Activated CD4-positive, alpha-beta T cell treated with anti-CD3 and anti-CD28 coated beads, Interleukin-2, amount 50 U/mL, for 1 hour (primary cell): Measurements from ENCODE around the gene EVA1B.

Experiments used
- DNase-seq: peaks from one replicate; pipeline ENCODE4 v3.0.0-alpha.2; 2020

EVA1B gene

GRCh38 chr1:36323636-36324352 is at the start of gene EVA1B:
TSS of gene EVA1B (minus strand) at chr1:36323645. CDS start at chr1:36323037, 608 bp downstream.
- DNase-seq = peak; percentile 20

DNA sequence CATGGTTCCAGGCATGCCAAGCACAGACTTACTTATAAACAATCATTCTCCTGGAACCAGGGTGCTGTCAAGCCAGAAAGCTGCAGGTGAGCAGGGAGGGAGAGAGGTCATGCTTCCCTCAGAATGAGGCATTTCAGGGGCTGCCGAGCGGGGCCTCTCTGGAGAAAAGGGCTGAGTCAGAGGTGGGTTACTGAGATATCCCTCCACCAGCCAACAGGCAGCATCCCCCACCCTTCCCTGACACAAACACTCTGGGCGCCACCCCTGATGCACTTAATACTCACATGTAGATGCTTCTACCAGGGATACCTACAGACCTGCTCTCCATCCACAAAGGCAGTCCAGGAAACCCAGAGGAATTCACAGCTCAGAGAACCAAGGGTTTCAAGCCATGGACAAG is 49.2 kb upstream of the EVA1B start:
- DNase-seq = no peak

DNA sequence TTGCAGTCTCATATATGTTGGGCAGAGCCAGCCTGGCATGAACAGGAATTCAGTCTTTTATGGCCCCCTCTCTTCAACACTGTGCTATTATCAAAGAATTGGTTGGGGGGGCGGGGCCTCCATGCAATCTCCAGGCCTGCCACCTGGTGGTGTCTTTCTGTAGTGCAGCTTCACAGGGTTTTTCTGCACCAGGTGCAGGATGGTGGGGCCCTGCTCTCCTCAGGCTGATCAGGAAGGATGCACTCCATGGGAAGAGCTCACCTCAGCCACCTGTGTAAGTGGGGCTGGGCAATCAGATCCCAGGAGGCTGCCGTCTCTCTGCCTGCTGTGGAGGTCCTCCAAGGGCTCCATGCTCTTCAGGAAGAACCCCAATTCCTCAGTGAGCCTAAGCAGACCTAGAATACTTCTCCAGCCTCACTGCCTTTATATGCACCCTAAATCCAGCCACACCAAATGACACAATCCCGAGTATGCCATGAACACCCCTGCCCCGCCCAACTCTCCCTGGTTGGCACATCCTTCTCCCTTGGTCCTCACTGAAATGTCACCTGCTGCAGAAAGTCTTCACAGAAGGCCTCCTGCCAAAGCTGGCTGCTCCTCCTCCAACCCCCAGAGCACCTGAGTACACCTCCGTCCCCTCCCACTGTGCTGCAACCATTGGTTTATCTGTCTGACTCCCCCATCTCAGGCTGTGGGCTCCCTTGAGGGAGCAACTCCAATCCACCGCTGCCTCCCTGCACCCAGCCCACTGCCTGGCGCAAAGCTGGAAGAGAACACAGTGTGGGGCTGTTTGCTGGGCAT is 45.8 kb upstream of the EVA1B start:
- DNase-seq = peak; percentile 86

- DNase-seq = no peak
Observed at GRCh38 chr1:36367798-36368197, 44.4 kb upstream of the EVA1B start.

DNA sequence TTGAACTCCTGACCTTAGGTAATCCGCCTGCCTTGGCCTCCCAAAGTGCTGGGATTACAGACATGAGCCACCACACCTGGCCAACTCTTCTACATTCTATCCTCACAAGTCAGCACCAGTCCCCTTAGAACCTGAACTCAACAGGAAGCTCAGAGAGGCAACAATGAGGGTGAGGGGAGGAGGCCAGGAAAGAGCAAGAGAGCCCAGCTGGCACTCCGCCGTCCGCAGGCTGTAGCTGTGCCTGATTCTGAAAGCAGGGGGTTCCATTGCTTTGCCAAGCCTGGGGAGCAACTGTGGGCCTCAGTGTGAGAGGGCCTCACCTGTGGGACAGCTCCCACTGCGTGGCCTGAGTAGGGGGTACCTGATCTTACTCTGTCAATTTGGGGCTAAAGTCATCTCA is 43.6 kb upstream of the EVA1B start:
- peak; percentile 30 for DNase-seq

- peak; percentile 51 for DNase-seq
Observed at GRCh38 chr1:36366091-36366661, 42.7 kb upstream of the EVA1B start.

DNA sequence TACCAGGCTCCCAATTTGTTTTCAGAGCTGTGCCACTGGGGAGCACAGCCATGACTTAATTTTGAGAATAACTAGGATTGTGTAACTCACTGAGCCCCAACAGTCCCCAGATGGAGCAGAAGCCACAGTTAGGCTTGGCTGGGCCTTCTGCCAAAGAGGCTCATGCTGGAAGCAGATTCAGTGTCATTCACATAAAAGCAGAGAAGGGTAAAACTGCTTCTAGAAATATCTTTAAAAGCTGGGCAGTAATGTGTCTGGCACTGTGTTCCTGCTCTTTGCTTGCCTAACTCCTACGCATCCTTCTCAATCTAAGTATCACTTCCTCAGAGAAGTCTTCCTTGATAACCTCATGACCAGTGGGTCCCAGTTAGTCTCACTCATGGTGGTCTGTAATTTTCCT is 41.9 kb upstream of the EVA1B start:
- no peak for DNase-seq

GRCh38 chr1:36359911-36360550 is 36.6 kb upstream of the EVA1B start:
- DNase-seq = peak; percentile 30

DNA sequence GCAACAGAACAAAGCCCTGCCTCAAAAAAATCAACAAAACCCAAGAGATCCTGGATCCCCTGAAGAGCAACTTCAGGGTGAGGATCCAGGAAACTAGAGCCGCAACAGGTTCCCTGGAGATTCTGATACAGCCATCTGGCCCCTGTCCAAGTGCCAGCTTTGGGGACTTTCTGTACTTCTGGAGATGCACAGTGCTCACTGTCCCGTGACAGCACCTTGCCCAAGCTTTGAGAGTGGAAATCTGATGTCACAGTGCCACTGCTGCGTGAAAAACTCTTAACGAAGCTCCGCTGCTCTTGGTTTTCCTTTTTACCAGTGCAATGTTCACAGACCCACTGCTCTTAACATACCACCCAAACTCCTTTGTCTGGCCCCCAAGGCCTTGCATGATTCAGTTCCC is 35.9 kb upstream of the EVA1B start:
- DNase-seq = no peak

GRCh38 chr1:36358514-36359084 is 35.2 kb upstream of the EVA1B start:
- no peak for DNase-seq

DNA sequence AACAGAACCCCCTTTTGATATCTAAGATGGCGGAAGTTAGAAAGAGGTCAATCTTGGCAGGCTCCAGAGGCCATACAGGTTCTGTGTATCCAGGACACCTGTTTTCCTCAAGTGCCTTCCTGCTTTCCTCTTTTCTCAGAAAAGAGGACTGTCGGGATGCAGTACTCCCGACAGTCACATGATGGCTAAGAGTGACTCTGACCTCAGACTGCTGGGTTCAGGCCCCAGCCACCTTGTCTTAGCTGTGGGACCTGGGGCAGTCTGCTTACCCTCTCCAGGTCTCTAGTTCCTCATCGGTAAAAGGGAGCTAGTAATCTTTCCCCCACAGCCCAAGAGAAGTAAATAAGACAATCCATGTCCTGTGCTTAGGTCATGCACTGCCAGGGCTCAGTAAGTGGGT is 32.4 kb upstream of the EVA1B start:
- no peak for DNase-seq

GRCh38 chr1:36354486-36354885 is 31.0 kb upstream of the EVA1B start:
- DNase-seq = no peak

- DNase-seq = no peak
Observed at GRCh38 chr1:36352910-36353878, 29.7 kb upstream of the EVA1B start.

- DNase-seq = no peak
Observed at GRCh38 chr1:36352125-36352909, 28.9 kb upstream of the EVA1B start.

DNA sequence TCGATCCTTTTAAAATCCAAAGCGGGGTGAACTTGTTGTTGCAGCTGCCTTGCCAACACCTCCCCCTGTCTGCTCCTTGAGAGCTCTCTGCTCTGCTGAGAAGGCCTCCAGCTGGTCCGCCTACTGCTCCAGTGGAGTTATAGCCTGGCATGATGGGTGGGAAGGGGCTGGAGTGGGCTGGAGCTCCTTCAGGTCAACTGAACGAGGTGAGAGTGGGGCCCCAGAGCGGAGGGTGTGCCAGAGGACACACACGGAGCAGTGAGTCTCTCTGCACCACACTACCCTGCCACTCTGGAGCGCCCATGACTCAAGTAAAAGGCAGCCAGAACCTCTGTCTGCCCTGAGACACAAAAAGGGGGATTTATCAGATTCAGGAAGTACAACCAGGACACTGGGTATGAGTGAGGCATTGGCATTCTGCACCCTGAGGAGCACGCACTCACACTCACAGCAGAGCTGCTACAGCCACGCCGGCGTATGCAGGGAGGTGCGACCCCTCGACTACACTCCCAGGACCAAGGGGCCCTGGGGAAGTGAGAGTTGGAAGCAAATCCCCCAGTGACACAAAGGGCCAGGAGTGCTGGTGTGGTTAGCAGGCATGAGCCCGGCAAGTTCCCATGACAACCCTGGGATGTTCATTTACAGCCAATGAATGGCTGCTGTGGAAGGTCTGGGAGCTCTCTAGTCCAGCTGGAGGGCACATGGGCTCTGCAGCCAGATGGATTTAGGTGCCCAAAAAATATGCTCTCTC is 28.0 kb upstream of the EVA1B start:
- DNase-seq = no peak

- DNase-seq = peak; percentile 53
Observed at GRCh38 chr1:36350659-36351226, 27.3 kb upstream of the EVA1B start.

- DNase-seq = no peak
Observed at GRCh38 chr1:36349839-36350238, 26.4 kb upstream of the EVA1B start.

DNA sequence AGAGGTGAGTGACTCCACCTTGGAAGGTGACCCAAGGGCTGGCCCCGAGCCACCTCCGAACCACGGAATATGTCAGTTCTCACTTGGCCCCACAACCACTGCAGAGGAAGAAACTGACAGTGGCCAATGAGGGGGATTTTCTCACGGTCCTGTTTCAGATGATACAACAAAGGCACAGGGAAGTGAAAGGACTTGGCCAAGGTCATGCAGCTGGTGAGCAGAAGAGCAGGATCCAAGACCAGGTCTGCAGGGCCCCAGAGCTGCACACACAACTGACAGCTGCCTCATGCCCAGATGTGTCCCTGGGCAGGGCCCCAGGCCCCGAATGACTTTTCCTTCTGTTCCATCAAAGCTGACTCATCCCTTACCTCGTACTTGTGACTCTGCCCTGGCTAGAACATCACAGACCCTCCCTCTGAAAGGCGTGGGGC is 25.8 kb upstream of the EVA1B start:
- no peak for DNase-seq

GRCh38 chr1:36346741-36347370 is 23.4 kb upstream of the EVA1B start:
- no peak for DNase-seq
